CD4-positive, alpha-beta T cell (primary cell): Measurements from ENCODE around the gene PZP. TPM values are rescaled to one million over a fixed set of nuclear protein-coding genes. Genes with fewer than 3 reads are reported as not detected.

Source experiments
- ATAC-seq: fragments of 200-7000 bp; cut with Tn5 transposase; one replicate; pipeline ENCODE4 v1.10.0; 2022; ENCODE audit warnings: mild to moderate bottlenecking; ENCODE audit not compliant: poor library complexity
- CTCF ChIA-PET: fragments of 350-600 bp; sonication (Branson Sonifier 250); formaldehyde crosslinking; loops from one replicate; lab custom pipeline; 2021; ENCODE audit warnings: antibody characterized with exemption, inconsistent platforms; lab: Charles Lee
- POLR2A ChIA-PET: fragments of 350-600 bp; sonication (Branson Sonifier 250); formaldehyde crosslinking; loops from one replicate; lab custom pipeline; 2021; ENCODE audit warnings: antibody characterized with exemption, inconsistent platforms; lab: Charles Lee
- DNase-seq, 14 experiments: peaks; one replicate each; pipeline ENCODE4 v3.0.0-alpha.2; 2013 to 2020; ENCODE audit warnings: mixed read lengths in 2 of 14
- H3K27ac ChIP-seq, 2 donors: one replicate each; pipeline versions ENCODE4 v1.5.1 to v1.7.0; 2013; ENCODE audit warnings: low read length in 2 of 2, low read depth in 1 of 2, mild to moderate bottlenecking in 1 of 2
- H3K27me3 ChIP-seq, 2 experiments: 1 replicate in 1 of 2; 2 replicates in 1 of 2; pipeline versions ENCODE4 v1.6.1 to v1.7.0; 2013; ENCODE audit warnings: low read length in 2 of 2, control low read depth in 1 of 2, mild to moderate bottlenecking in 1 of 2, moderate library complexity in 1 of 2; ENCODE audit not compliant: insufficient read depth in 2 of 2, control insufficient read depth in 1 of 2
- H3K36me3 ChIP-seq: one replicate; pipeline ENCODE4 v1.6.1; 2013; ENCODE audit warnings: low read length, control low read depth; ENCODE audit not compliant: insufficient read depth
- H3K4me1 ChIP-seq: one replicate; pipeline ENCODE4 v1.6.1; 2013; ENCODE audit warnings: low read length, control low read depth; ENCODE audit not compliant: insufficient read depth
- H3K4me3 ChIP-seq: one replicate; pipeline ENCODE4 v1.5.1; 2013; ENCODE audit warnings: mild to moderate bottlenecking, low read length, moderate library complexity
- H3K9me3 ChIP-seq, 2 experiments: 1 replicate in 1 of 2; 2 replicates in 1 of 2; pipeline versions ENCODE4 v1.6.1 to v1.7.0; 2013; ENCODE audit warnings: low read length in 2 of 2, mild to moderate bottlenecking in 2 of 2, control low read depth in 1 of 2, moderate library complexity in 1 of 2; ENCODE audit not compliant: control insufficient read depth in 1 of 2, insufficient read depth in 1 of 2
- H3K27ac Mint-ChIP-seq: one replicate; pipeline ENCODE4 v1.8.0; 2020; ENCODE audit warnings: mixed read lengths
- H3K27me3 Mint-ChIP-seq: one replicate; pipeline ENCODE4 v1.8.0; 2021; ENCODE audit warnings: mixed read lengths
- H3K36me3 Mint-ChIP-seq: one replicate; pipeline ENCODE4 v1.8.0; 2021; ENCODE audit warnings: low read depth, mixed read lengths
- H3K4me1 Mint-ChIP-seq: one replicate; pipeline ENCODE4 v1.8.0; 2021; ENCODE audit warnings: low read depth, mixed read lengths
- H3K4me3 Mint-ChIP-seq: one replicate; pipeline ENCODE4 v1.8.0; 2020; ENCODE audit warnings: mild to moderate bottlenecking, mixed read lengths
- H3K9me3 Mint-ChIP-seq: one replicate; pipeline ENCODE4 v1.8.0; 2020; ENCODE audit warnings: mixed read lengths
- CTCF ChIP-seq: fragments of 200-600 bp; IDR thresholded peaks from one replicate; pipeline ENCODE4 v1.8.0; 2022; ENCODE audit warnings: antibody characterized with exemption, mild to moderate bottlenecking
- intact Hi-C, 2 experiments: fragments of 100-400 bp; cut with DNase I in 1 of 2; cut with micrococcal nuclease in 1 of 2; formaldehyde crosslinking; loops; one replicate each; pipeline versions ENCODE4 v1.15.1 to v1.9.0; 2023 to 2025; cut with DNase I, micrococcal nuclease
- polyA plus RNA-seq, 2 donors: library from polyadenylated mRNA; unstranded; fragments of 120-200 nt; gene quantifications; one replicate each; pipeline ENCODE4 v1.2.1, GENCODE V29; 2013
- total RNA-seq, 174 experiments: library from RNA in 2 of 174; stranded (reverse) in 2 of 174; gene quantifications; one replicate each; pipeline ENCODE4 v1.2.3 and lab custom pipeline; 2021 to 2026

PZP gene
- total RNA-seq (not detected), total RNA-seq (lab: John Stamatoyannopoulos, UW) (0 to 0.21 (median 0) reads per million in 172 experiments)
- polyA plus RNA-seq (2013, experiment 1 of 2), result 1.3 TPM
- 2.4 TPM for polyA plus RNA-seq (2013, experiment 2 of 2)

GRCh38 chr12:9208229-9208628 is at the start of gene PZP:
TSS of gene PZP (minus strand) at chr12:9208395. CDS start at chr12:9208341, 54 bp downstream.
- Histone ChIP-seq H3K36me3 (no peaks in the 10 kb centered on the region), H3K4me1 (no peaks in the 10 kb centered on the region), H3K27me3 (no peaks in the 10 kb centered on the region), H3K4me3 (no peak within 1 kb of the TSS), H3K9me3 (no peaks in the 10 kb centered on the region), H3K27ac (no peak within 1 kb of the TSS)
- no peaks in the 10 kb centered on the region for H3K36me3 Mint-ChIP-seq
- H3K4me3 Mint-ChIP-seq, result no peak within 1 kb of the TSS
- intact Hi-C loops, result no loop called here
- H3K27ac Mint-ChIP-seq, result no peak within 1 kb of the TSS
- ChIA-PET POLR2A (no interaction called here), CTCF (no interaction called here)
- H3K9me3 Mint-ChIP-seq, result no peaks in the 10 kb centered on the region
- DNase-seq (no peak), ATAC-seq (no peak)
- no peaks in the 10 kb centered on the region for H3K27me3 Mint-ChIP-seq
- no peaks in the 10 kb centered on the region for H3K4me1 Mint-ChIP-seq
- TF ChIP-seq CTCF, result no peak

- no peak overlapping the region for H3K4me3 ChIP-seq
- no peaks in the 10 kb centered on the region for H3K36me3 Mint-ChIP-seq
- H3K4me1 ChIP-seq, result no peaks in the 10 kb centered on the region
- ATAC-seq (no peak), DNase-seq (no peak)
- no peak overlapping the region for H3K4me3 Mint-ChIP-seq
- ChIA-PET POLR2A (no interaction called here), CTCF (no interaction called here)
- H3K36me3 ChIP-seq, result peaks cover 12% of the 10 kb centered on the region
- intact Hi-C loops, result no loop called here
- peaks cover 4% of the 10 kb centered on the region for H3K27me3 Mint-ChIP-seq
- no peaks in the 10 kb centered on the region for H3K9me3 Mint-ChIP-seq
- no peak overlapping the region for H3K27ac Mint-ChIP-seq
- H3K27ac ChIP-seq, result no peak overlapping the region
- no peaks in the 10 kb centered on the region for H3K9me3 ChIP-seq
- no peak for TF ChIP-seq CTCF
- no peaks in the 10 kb centered on the region for H3K27me3 ChIP-seq
- no peaks in the 10 kb centered on the region for H3K4me1 Mint-ChIP-seq
Measured at GRCh38 chr12:9256758-9257405, 48.7 kb upstream of the PZP start.

- Mint-ChIP-seq H3K4me3 (no peak overlapping the region), H3K27me3 (peaks cover 9% of the 10 kb centered on the region), H3K27ac (no peak overlapping the region), H3K9me3 (no peaks in the 10 kb centered on the region), H3K4me1 (no peaks in the 10 kb centered on the region), H3K36me3 (no peaks in the 10 kb centered on the region)
- intact Hi-C loops, result no loop called here
- Histone ChIP-seq H3K36me3 (peaks cover 12% of the 10 kb centered on the region), H3K9me3 (no peaks in the 10 kb centered on the region), H3K27me3 (no peaks in the 10 kb centered on the region), H3K4me1 (no peaks in the 10 kb centered on the region), H3K4me3 (no peak overlapping the region), H3K27ac (no peak overlapping the region)
- ChIA-PET POLR2A (no interaction called here), CTCF (no interaction called here)
- TF ChIP-seq CTCF, result no peak
- ATAC-seq, result no peak
- no peak for DNase-seq
Measured at GRCh38 chr12:9256341-9256740, 48.1 kb upstream of the PZP start.
